ENCODE data around the gene VANGL2. TPM values are rescaled to one million over a fixed set of nuclear protein-coding genes. Genes with fewer than 3 reads are reported as not detected.

The VANGL2 gene
- total and polyA plus RNA-seq, 5 donors from 2014 or later: 0.07 TPM; not detected in 4

- ATAC-seq (ENCODE audit: low read depth in 2 of 2) (no peak), DNase-seq (peak in 1 of 3 donors; percentile 62)
- no peaks in the 10 kb centered on the region for H3K27me3 ChIP-seq (ENCODE audit: control insufficient read depth, insufficient read depth, low read length)
- H3K36me3 ChIP-seq (ENCODE audit: control insufficient read depth, insufficient read depth, low read length): no peaks in the 10 kb centered on the region
- H3K4me3 Mint-ChIP-seq: peak overlapping the region; percentile 4 to 48 (median 22)
- H3K4me3 ChIP-seq (ENCODE audit: low read depth, low read length): peak overlapping the region; percentile 41
- H3K27me3 Mint-ChIP-seq: no peaks in the 10 kb centered on the region
- H3K27ac ChIP-seq (ENCODE audit: insufficient read depth, low read length, poor library complexity, severe bottlenecking): peak overlapping the region; percentile 48
- H3K36me3 Mint-ChIP-seq: no peaks in the 10 kb centered on the region
- H3K27ac Mint-ChIP-seq: peak overlapping the region; percentile 23 to 68 (median 32)
- H3K9me3 Mint-ChIP-seq: no peaks in the 10 kb centered on the region
- H3K4me1 Mint-ChIP-seq: peaks cover 42 to 67% (median 52%) of the 10 kb centered on the region in 4 donors
- peaks cover 28% of the 10 kb centered on the region for H3K4me1 ChIP-seq (ENCODE audit: control insufficient read depth, insufficient read depth, low read length, poor library complexity, severe bottlenecking)
- no peaks in the 10 kb centered on the region for H3K9me3 ChIP-seq (ENCODE audit: control insufficient read depth in 2 of 2, low read length in 2 of 2)
Observed at GRCh38 chr1:160446945-160447600, 46.7 kb downstream of the VANGL2 start.

GRCh38 chr1:160449494-160449893 is 49.1 kb downstream of the VANGL2 start:
- Histone ChIP-seq H3K27ac (ENCODE audit: insufficient read depth, low read length, poor library complexity, severe bottlenecking) (no peak overlapping the region), H3K27me3 (ENCODE audit: control insufficient read depth, insufficient read depth, low read length) (no peaks in the 10 kb centered on the region), H3K4me3 (ENCODE audit: low read depth, low read length) (no peak overlapping the region), H3K36me3 (ENCODE audit: control insufficient read depth, insufficient read depth, low read length) (no peaks in the 10 kb centered on the region), H3K4me1 (ENCODE audit: control insufficient read depth, insufficient read depth, low read length, poor library complexity, severe bottlenecking) (peaks cover 35% of the 10 kb centered on the region), H3K9me3 (ENCODE audit: control insufficient read depth in 2 of 2, low read length in 2 of 2) (no peaks in the 10 kb centered on the region)
- H3K4me3 Mint-ChIP-seq: no peak overlapping the region
- H3K27me3 Mint-ChIP-seq: no peaks in the 10 kb centered on the region
- H3K36me3 Mint-ChIP-seq: no peaks in the 10 kb centered on the region
- H3K27ac Mint-ChIP-seq: no peak overlapping the region
- H3K9me3 Mint-ChIP-seq: no peaks in the 10 kb centered on the region
- DNase-seq (no peak), ATAC-seq (ENCODE audit: low read depth in 2 of 2) (no peak)
- peaks cover 36 to 60% (median 48%) of the 10 kb centered on the region in 4 donors for H3K4me1 Mint-ChIP-seq

GRCh38 chr1:160451119-160451858 is 50.9 kb downstream of the VANGL2 start:
- Mint-ChIP-seq H3K4me3 (peak overlapping the region; percentile 11 to 55 (median 22)), H3K27ac (peak overlapping the region in 2 of 3 donors; percentile 37 to 72), H3K9me3 (no peaks in the 10 kb centered on the region), H3K36me3 (no peaks in the 10 kb centered on the region), H3K27me3 (no peaks in the 10 kb centered on the region), H3K4me1 (peaks cover 42 to 64% (median 45%) of the 10 kb centered on the region in 4 donors)
- Histone ChIP-seq H3K27ac (ENCODE audit: insufficient read depth, low read length, poor library complexity, severe bottlenecking) (no peak overlapping the region), H3K9me3 (ENCODE audit: control insufficient read depth in 2 of 2, low read length in 2 of 2) (no peaks in the 10 kb centered on the region), H3K4me1 (ENCODE audit: control insufficient read depth, insufficient read depth, low read length, poor library complexity, severe bottlenecking) (peaks cover 34% of the 10 kb centered on the region), H3K4me3 (ENCODE audit: low read depth, low read length) (peak overlapping the region; percentile 37), H3K27me3 (ENCODE audit: control insufficient read depth, insufficient read depth, low read length) (no peaks in the 10 kb centered on the region), H3K36me3 (ENCODE audit: control insufficient read depth, insufficient read depth, low read length) (no peaks in the 10 kb centered on the region)
- ATAC-seq (ENCODE audit: low read depth in 2 of 2) (peak in 1 of 2 donors; percentile 28), DNase-seq (peak in 1 of 3 donors; percentile 39)

- Histone ChIP-seq H3K4me1 (ENCODE audit: control insufficient read depth, insufficient read depth, low read length, poor library complexity, severe bottlenecking) (peaks cover 28% of the 10 kb centered on the region), H3K27me3 (ENCODE audit: control insufficient read depth, insufficient read depth, low read length) (no peaks in the 10 kb centered on the region), H3K4me3 (ENCODE audit: low read depth, low read length) (peak overlapping the region; percentile 37), H3K27ac (ENCODE audit: insufficient read depth, low read length, poor library complexity, severe bottlenecking) (no peak overlapping the region), H3K9me3 (ENCODE audit: control insufficient read depth in 2 of 2, low read length in 2 of 2) (no peaks in the 10 kb centered on the region), H3K36me3 (ENCODE audit: control insufficient read depth, insufficient read depth, low read length) (no peaks in the 10 kb centered on the region)
- ATAC-seq (ENCODE audit: low read depth in 2 of 2) (no peak), DNase-seq (no peak)
- peak overlapping the region in 2 of 3 donors; percentile 37 to 72 for H3K27ac Mint-ChIP-seq
- H3K9me3 Mint-ChIP-seq: peaks cover 0 to 2% (median 0%) of the 10 kb centered on the region in 7 donors
- H3K36me3 Mint-ChIP-seq: no peaks in the 10 kb centered on the region
- H3K4me3 Mint-ChIP-seq: peak overlapping the region; percentile 11 to 55 (median 22)
- peaks cover 36 to 59% (median 40%) of the 10 kb centered on the region in 4 donors for H3K4me1 Mint-ChIP-seq
- H3K27me3 Mint-ChIP-seq: no peaks in the 10 kb centered on the region
Observed at GRCh38 chr1:160451859-160452232, 51.5 kb downstream of the VANGL2 start.

GRCh38 chr1:160453443-160453842 is 53.1 kb downstream of the VANGL2 start:
- Mint-ChIP-seq H3K4me3 (peak overlapping the region; percentile 5 to 66 (median 38)), H3K27me3 (no peaks in the 10 kb centered on the region), H3K4me1 (peaks cover 28 to 45% (median 30%) of the 10 kb centered on the region in 4 donors), H3K27ac (peak overlapping the region; percentile 58 to 80 (median 78)), H3K36me3 (no peaks in the 10 kb centered on the region), H3K9me3 (peaks cover 0 to 2% (median 0%) of the 10 kb centered on the region in 7 donors)
- no peaks in the 10 kb centered on the region for H3K27me3 ChIP-seq (ENCODE audit: control insufficient read depth, insufficient read depth, low read length)
- no peaks in the 10 kb centered on the region for H3K9me3 ChIP-seq (ENCODE audit: control insufficient read depth in 2 of 2, low read length in 2 of 2)
- peaks cover 18% of the 10 kb centered on the region for H3K4me1 ChIP-seq (ENCODE audit: control insufficient read depth, insufficient read depth, low read length, poor library complexity, severe bottlenecking)
- peak in 1 of 3 donors; percentile 56 for DNase-seq
- peak overlapping the region; percentile 52 for H3K27ac ChIP-seq (ENCODE audit: insufficient read depth, low read length, poor library complexity, severe bottlenecking)
- H3K4me3 ChIP-seq (ENCODE audit: low read depth, low read length): peak overlapping the region; percentile 69
- ATAC-seq (ENCODE audit: low read depth in 2 of 2): peak in 1 of 2 donors; percentile 56
- no peaks in the 10 kb centered on the region for H3K36me3 ChIP-seq (ENCODE audit: control insufficient read depth, insufficient read depth, low read length)

GRCh38 chr1:160454371-160455152 is 54.2 kb downstream of the VANGL2 start:
- Histone ChIP-seq H3K27ac (ENCODE audit: insufficient read depth, low read length, poor library complexity, severe bottlenecking) (no peak overlapping the region), H3K4me1 (ENCODE audit: control insufficient read depth, insufficient read depth, low read length, poor library complexity, severe bottlenecking) (peaks cover 18% of the 10 kb centered on the region), H3K4me3 (ENCODE audit: low read depth, low read length) (peak overlapping the region; percentile 17), H3K9me3 (ENCODE audit: control insufficient read depth in 2 of 2, low read length in 2 of 2) (no peaks in the 10 kb centered on the region), H3K27me3 (ENCODE audit: control insufficient read depth, insufficient read depth, low read length) (no peaks in the 10 kb centered on the region), H3K36me3 (ENCODE audit: control insufficient read depth, insufficient read depth, low read length) (no peaks in the 10 kb centered on the region)
- H3K9me3 Mint-ChIP-seq: peaks cover 0 to 2% (median 0%) of the 10 kb centered on the region in 7 donors
- H3K27ac Mint-ChIP-seq: peak overlapping the region in 2 of 3 donors; percentile 20 to 69
- no peaks in the 10 kb centered on the region for H3K36me3 Mint-ChIP-seq
- ATAC-seq (ENCODE audit: low read depth in 2 of 2): no peak
- H3K4me3 Mint-ChIP-seq: no peak overlapping the region
- peaks cover 26 to 47% (median 29%) of the 10 kb centered on the region in 4 donors for H3K4me1 Mint-ChIP-seq
- no peak for DNase-seq
- no peaks in the 10 kb centered on the region for H3K27me3 Mint-ChIP-seq

DNA sequence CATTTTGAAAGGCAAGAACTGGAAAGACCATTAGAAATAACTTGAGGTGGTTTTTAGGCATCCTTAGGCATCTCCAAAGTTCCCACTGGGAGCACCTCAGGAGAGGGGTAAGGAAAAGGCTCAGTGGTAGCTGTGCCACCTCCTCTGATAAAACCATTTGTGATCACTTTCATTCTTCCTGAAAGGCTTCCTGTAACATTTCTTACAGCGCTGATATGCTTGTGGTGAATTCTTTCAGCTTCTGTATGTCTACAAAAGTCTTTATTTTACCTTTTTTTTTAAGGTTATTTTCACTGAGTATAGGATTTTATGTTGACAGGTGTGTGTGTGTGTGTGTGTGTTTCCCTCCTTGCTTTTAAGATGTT is 54.8 kb downstream of the VANGL2 start:
- Mint-ChIP-seq H3K36me3 (no peaks in the 10 kb centered on the region), H3K4me3 (peak overlapping the region in 1 of 4 donors; percentile 24), H3K9me3 (peaks cover 0 to 2% (median 0%) of the 10 kb centered on the region in 7 donors), H3K27ac (peak overlapping the region in 2 of 3 donors; percentile 20 to 69), H3K27me3 (no peaks in the 10 kb centered on the region), H3K4me1 (peaks cover 28 to 52% (median 32%) of the 10 kb centered on the region in 4 donors)
- peaks cover 21% of the 10 kb centered on the region for H3K4me1 ChIP-seq (ENCODE audit: control insufficient read depth, insufficient read depth, low read length, poor library complexity, severe bottlenecking)
- ATAC-seq (ENCODE audit: low read depth in 2 of 2): no peak
- H3K9me3 ChIP-seq (ENCODE audit: control insufficient read depth in 2 of 2, low read length in 2 of 2): no peaks in the 10 kb centered on the region
- peak overlapping the region; percentile 17 for H3K4me3 ChIP-seq (ENCODE audit: low read depth, low read length)
- no peak overlapping the region for H3K27ac ChIP-seq (ENCODE audit: insufficient read depth, low read length, poor library complexity, severe bottlenecking)
- H3K36me3 ChIP-seq (ENCODE audit: control insufficient read depth, insufficient read depth, low read length): no peaks in the 10 kb centered on the region
- no peaks in the 10 kb centered on the region for H3K27me3 ChIP-seq (ENCODE audit: control insufficient read depth, insufficient read depth, low read length)
- DNase-seq: no peak

Data from CD4-positive, CD25-positive, alpha-beta regulatory T cell (primary cell).